HTERT RPE-1 (cell line): ENCODE measurements around the gene DCTN5.

Experiments used
- in situ Hi-C: fragments of 300-500 bp; cut with MboI; formaldehyde crosslinking; loops from 4 replicates; pipeline ENCODE4 v1.14.3; 2020; ENCODE audit warnings: low sequenced_read_pairs

DCTN5 gene

GRCh38 chr16:23651943-23652468, 10.7 kb downstream of the DCTN5 start:
- in situ Hi-C loops = no loop called here

GRCh38 chr16:23663918-23664317, 22.7 kb downstream of the DCTN5 start:
- in situ Hi-C loops = no loop called here

- in situ Hi-C loops = no loop called here
Measured at GRCh38 chr16:23666571-23667354, 25.5 kb downstream of the DCTN5 start.

- in situ Hi-C loops = no loop called here
Measured at GRCh38 chr16:23667355-23667659, 26.0 kb downstream of the DCTN5 start.

GRCh38 chr16:23668225-23668624, 27.0 kb downstream of the DCTN5 start:
- in situ Hi-C loops = no loop called here

GRCh38 chr16:23668873-23669272, 27.6 kb downstream of the DCTN5 start:
- in situ Hi-C loops = no loop called here

- in situ Hi-C loops = no loop called here
Measured at GRCh38 chr16:23670137-23670776, 29.0 kb downstream of the DCTN5 start.

GRCh38 chr16:23673971-23674614, 32.8 kb downstream of the DCTN5 start:
- in situ Hi-C loops = no loop called here

GRCh38 chr16:23676924-23677480, 35.7 kb downstream of the DCTN5 start:
- in situ Hi-C loops = no loop called here

GRCh38 chr16:23678430-23679273, 37.4 kb downstream of the DCTN5 start, which contains the start of gene PLK1:
Gene PLK1, plus strand, starts transcription at chr16:23678889. Its CDS starts 44 bp downstream, at chr16:23678933.
- in situ Hi-C loops = no loop called here

GRCh38 chr16:23679274-23679985, 38.2 kb downstream of the DCTN5 start:
- in situ Hi-C loops = no loop called here

GRCh38 chr16:23679986-23680336, 38.7 kb downstream of the DCTN5 start:
- in situ Hi-C loops = no loop called here

- in situ Hi-C loops = no loop called here
Measured at GRCh38 chr16:23682181-23682580, 40.9 kb downstream of the DCTN5 start.

- in situ Hi-C loops = no loop called here
Measured at GRCh38 chr16:23683487-23683886, 42.2 kb downstream of the DCTN5 start.

- in situ Hi-C loops = no loop called here
Measured at GRCh38 chr16:23687034-23687808, 46.0 kb downstream of the DCTN5 start.

- in situ Hi-C loops = no loop called here
Measured at GRCh38 chr16:23689442-23690187, 48.3 kb downstream of the DCTN5 start.

GRCh38 chr16:23690771-23691482, 49.7 kb downstream of the DCTN5 start:
- in situ Hi-C loops = no loop called here
